Fibroblast of lung (primary cell): ENCODE results near the gene LCN9. TPM values are rescaled to one million over a fixed set of nuclear protein-coding genes. Genes with fewer than 3 reads are reported as not detected.

Source experiments
- DNase-seq, 2 donors: peaks; one replicate each; pipeline versions ENCODE4 v3.0.0 to v3.0.0-alpha.2; 2010; ENCODE audit warnings: low read depth in 2 of 2
- H2AFZ ChIP-seq: 2 replicates; pipeline ENCODE4 v1.5.1; 2012; ENCODE audit warnings: low read length, control low read depth, inconsistent platforms
- H3K27ac ChIP-seq: 2 replicates; pipeline ENCODE4 v1.5.1; 2011; ENCODE audit warnings: low read length, control low read depth; ENCODE audit not compliant: insufficient read depth
- H3K27me3 ChIP-seq: 2 replicates; pipeline ENCODE4 v1.5.1; 2011; ENCODE audit warnings: mild to moderate bottlenecking, low read length; ENCODE audit not compliant: control insufficient read depth, insufficient read depth
- H3K36me3 ChIP-seq: 2 replicates; pipeline ENCODE4 v1.5.1; 2011; ENCODE audit warnings: low read length; ENCODE audit not compliant: control insufficient read depth, insufficient read depth
- H3K4me1 ChIP-seq: 2 replicates; pipeline ENCODE4 v1.5.1; 2011; ENCODE audit warnings: low read length; ENCODE audit not compliant: control insufficient read depth, insufficient read depth; ENCODE audit errors: extremely low read depth
- H3K4me2 ChIP-seq: 2 replicates; pipeline ENCODE4 v1.5.1; 2011; ENCODE audit warnings: low read length, control low read depth; ENCODE audit not compliant: insufficient read depth; ENCODE audit errors: extremely low read depth
- H3K4me3 ChIP-seq, 4 experiments: fragments of 200-600 bp in 1 of 4; sonication (generic) in 1 of 4; replicated peaks in 1 of 4; 2 replicates each; pipeline ENCODE4 v1.5.1; 2011 to 2016; ENCODE audit warnings: low read length in 4 of 4, low read depth in 3 of 4, mild to moderate bottlenecking in 3 of 4, control low read depth in 2 of 4, inconsistent platforms in 1 of 4, mixed read lengths in 1 of 4; ENCODE audit not compliant: insufficient read depth in 1 of 4; ENCODE audit errors: control extremely low read depth in 1 of 4
- H3K79me2 ChIP-seq: 2 replicates; pipeline ENCODE4 v1.5.1; 2012; ENCODE audit warnings: mild to moderate bottlenecking, low read length, inconsistent platforms; ENCODE audit not compliant: control insufficient read depth, insufficient read depth
- H3K9ac ChIP-seq: 2 replicates; pipeline ENCODE4 v1.5.1; 2011; ENCODE audit warnings: mild to moderate bottlenecking, low read length, control low read depth; ENCODE audit not compliant: insufficient read depth
- H3K9me3 ChIP-seq: 2 replicates; pipeline ENCODE4 v1.5.1; 2012; ENCODE audit warnings: low read depth, low read length; ENCODE audit not compliant: control insufficient read depth, insufficient read depth
- H4K20me1 ChIP-seq: 2 replicates; pipeline ENCODE4 v1.5.1; 2011; ENCODE audit warnings: low read length; ENCODE audit not compliant: control insufficient read depth, insufficient read depth; ENCODE audit errors: extremely low read depth
- CTCF ChIP-seq, 2 donors: IDR thresholded peaks in 1 of 2; conservative IDR thresholded peaks in 1 of 2; 1 replicate in 1 of 2; 2 replicates in 1 of 2; pipeline ENCODE4 v1.5.1; 2011 to 2012; ENCODE audit warnings: low read length in 2 of 2, control low read depth in 1 of 2, inconsistent platforms in 1 of 2, low read depth in 1 of 2, mild to moderate bottlenecking in 1 of 2
- EZH2 ChIP-seq: IDR thresholded peaks from 2 replicates; pipeline ENCODE4 v1.5.1; 2012; ENCODE audit warnings: low read length, control low read depth, mild to moderate bottlenecking; ENCODE audit errors: missing control alignments
- polyA plus RNA-seq, 2 donors: library from polyadenylated mRNA; depleted of rRNA in 1 of 2; stranded (reverse) in 1 of 2; unstranded in 1 of 2; fragments of >200 nt; gene quantifications; 2 replicates each; pipeline ENCODE4 v1.2.1, GENCODE V29; 2011 to 2012; ENCODE audit warnings: missing spikeins in 1 of 2
- total RNA-seq: library from RNA; depleted of rRNA; stranded (reverse); fragments of >200 nt; gene quantifications from 2 replicates; pipeline ENCODE4 v1.2.1, GENCODE V29; 2014

LCN9 gene
- total and polyA plus RNA-seq, 2 donors (not counting 1 experiment from before 2014, with no cell fraction given) = not detected

DNA sequence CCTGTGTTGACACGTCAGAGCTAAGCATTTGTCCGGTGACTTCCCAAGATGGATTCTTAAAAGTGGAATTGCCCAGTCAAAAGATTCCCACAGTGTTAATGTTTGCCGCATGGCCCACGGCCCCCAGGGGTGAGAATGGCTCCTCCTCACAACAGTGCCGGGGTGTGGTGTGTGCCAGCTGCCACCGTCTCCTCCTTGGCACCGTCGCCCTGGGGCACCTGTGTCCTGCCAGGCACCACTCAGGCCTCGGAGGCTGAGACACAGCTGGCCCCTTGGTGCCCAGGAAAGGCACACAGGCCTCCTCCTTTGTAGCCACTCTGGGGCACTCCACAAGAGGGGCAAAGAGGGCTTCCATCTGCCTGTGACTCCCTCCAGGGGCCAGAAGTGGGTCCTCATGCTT, 43.2 kb downstream of the LCN9 start:
- Histone ChIP-seq H4K20me1 (no peaks in the 10 kb centered on the region), H2AFZ (no peak overlapping the region), H3K4me1 (no peaks in the 10 kb centered on the region), H3K4me2 (no peak overlapping the region), H3K36me3 (no peaks in the 10 kb centered on the region), H3K27ac (no peak overlapping the region), H3K9ac (no peak overlapping the region), H3K27me3 (no peaks in the 10 kb centered on the region), H3K4me3 (no peak overlapping the region), H3K79me2 (no peaks in the 10 kb centered on the region), H3K9me3 (no peaks in the 10 kb centered on the region)
- TF ChIP-seq CTCF (conservative IDR thresholded peaks at IDR 0.05 in 1 of 2, IDR thresholded peaks at IDR 0.05 in 1 of 2; ENCODE audit: low read depth in 1 of 2, low read length in 2 of 2) = no peak
- DNase-seq = no peak

DNA sequence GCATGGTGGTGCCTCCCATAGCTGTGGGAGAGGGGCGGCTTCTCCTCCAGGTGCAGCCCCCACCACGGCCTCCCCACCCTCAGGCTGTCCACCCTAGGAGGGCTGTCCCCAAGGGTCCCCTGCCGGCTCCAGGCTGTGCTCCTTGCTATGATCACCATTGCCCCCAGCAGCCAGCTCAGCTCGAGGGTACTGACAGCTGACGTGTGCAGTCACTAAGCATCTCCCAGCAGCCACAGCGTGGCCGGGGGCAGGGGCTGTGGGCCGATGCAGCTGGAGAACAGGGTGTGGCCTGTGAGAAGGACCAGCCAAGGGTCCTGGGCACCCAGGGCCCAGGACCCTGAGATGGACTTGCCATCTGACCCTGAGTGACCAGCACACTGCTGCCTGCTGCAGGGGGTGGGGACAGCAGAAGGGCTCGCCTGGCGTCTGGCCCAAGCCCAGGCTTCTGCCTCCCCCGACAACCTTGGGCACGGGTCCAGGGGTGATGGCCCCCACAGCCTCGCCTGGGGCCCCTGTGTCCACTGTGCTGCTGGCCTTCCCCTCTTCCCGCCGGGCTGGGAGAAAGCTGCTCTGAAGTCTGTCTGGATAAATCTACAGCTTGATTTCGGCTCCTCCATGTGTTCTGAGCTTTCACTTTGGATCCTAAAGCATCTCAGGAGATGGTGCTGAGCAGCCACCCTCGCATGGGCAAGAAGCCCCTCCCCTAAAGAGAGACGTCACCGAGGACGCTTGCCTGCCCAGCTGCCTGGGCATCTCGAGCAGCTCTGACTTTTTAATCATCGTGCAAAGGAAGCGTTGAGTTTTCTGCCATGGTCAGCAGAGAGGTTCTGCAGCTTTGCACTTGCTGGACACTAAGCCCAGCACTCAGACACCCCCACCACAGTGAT, 44.4 kb downstream of the LCN9 start:
- Histone ChIP-seq H3K4me3 (no peak overlapping the region), H3K27ac (no peak overlapping the region), H3K36me3 (no peaks in the 10 kb centered on the region), H3K4me1 (no peaks in the 10 kb centered on the region), H2AFZ (no peak overlapping the region), H3K4me2 (no peak overlapping the region), H3K79me2 (no peaks in the 10 kb centered on the region), H4K20me1 (no peaks in the 10 kb centered on the region), H3K9ac (no peak overlapping the region), H3K27me3 (no peaks in the 10 kb centered on the region), H3K9me3 (no peaks in the 10 kb centered on the region)
- no peak for DNase-seq
- no peak for TF ChIP-seq CTCF (conservative IDR thresholded peaks at IDR 0.05 in 1 of 2, IDR thresholded peaks at IDR 0.05 in 1 of 2; ENCODE audit: low read depth in 1 of 2, low read length in 2 of 2)
- TF ChIP-seq EZH2 = no peak

DNA sequence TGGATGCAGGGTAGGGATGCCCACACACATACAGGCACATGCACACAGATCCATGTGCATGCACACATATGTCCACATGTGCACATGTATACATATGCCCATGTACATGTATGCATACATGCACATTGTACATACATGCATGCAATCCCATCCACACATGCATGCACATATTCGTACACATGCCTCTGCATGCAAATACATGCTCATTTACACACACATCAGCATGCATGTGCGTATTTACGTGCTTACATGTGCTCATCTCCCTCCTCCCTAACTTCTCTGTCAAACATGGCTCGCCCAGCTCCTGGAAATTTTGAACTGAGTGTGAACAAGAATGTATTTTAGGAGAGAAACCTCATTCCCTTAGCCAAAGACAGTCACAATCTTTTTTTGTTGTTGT, 45.1 kb downstream of the LCN9 start:
- H2AFZ ChIP-seq = no peak overlapping the region
- no peak overlapping the region for H3K4me2 ChIP-seq
- H3K9ac ChIP-seq = no peak overlapping the region
- H3K36me3 ChIP-seq = no peaks in the 10 kb centered on the region
- H3K9me3 ChIP-seq = no peaks in the 10 kb centered on the region
- H3K27ac ChIP-seq = no peak overlapping the region
- no peaks in the 10 kb centered on the region for H3K79me2 ChIP-seq
- no peaks in the 10 kb centered on the region for H3K4me1 ChIP-seq
- no peaks in the 10 kb centered on the region for H3K27me3 ChIP-seq
- H4K20me1 ChIP-seq = no peaks in the 10 kb centered on the region
- H3K4me3 ChIP-seq = no peak overlapping the region
- TF ChIP-seq EZH2 (no peak), CTCF (conservative IDR thresholded peaks at IDR 0.05 in 1 of 2, IDR thresholded peaks at IDR 0.05 in 1 of 2; ENCODE audit: low read depth in 1 of 2, low read length in 2 of 2) (no peak)
- no peak for DNase-seq
